MCF 10A (cell line): ENCODE data around the gene SPON1. TPM values are rescaled to one million over a fixed set of nuclear protein-coding genes. Genes with fewer than 3 reads are reported as not detected.
"Not testable (repeated sequence)": the region's sequence is repeated elsewhere in the genome, so short reads cannot be mapped to it uniquely, and the experiment has no call there.

ENCODE experiments used
- BruUV-seq: library from RNA; stranded (reverse); fragments of 400-500 nt; replicated peaks from 2 replicates; lab custom pipeline; 2021; lab: Mats Ljungman, UMichigan
- CTCF ChIA-PET: fragments of 300-600 bp; sonication (Branson Sonifier 250); formaldehyde crosslinking; extraction: SDS; loops from one replicate; lab custom pipeline; 2021; ENCODE audit warnings: antibody characterized with exemption, inconsistent platforms; lab: Yijun Ruan, JAX
- POLR2A ChIA-PET: fragments of 300-600, 350-650 bp; sonication (Branson Sonifier 250); formaldehyde crosslinking; extraction: SDS; loops from one replicate; lab custom pipeline; 2020; ENCODE audit warnings: antibody characterized with exemption, inconsistent platforms; lab: Yijun Ruan, JAX
- DNase-seq: peaks from one replicate; pipeline ENCODE4 v3.0.0-alpha.2; 2018; ENCODE audit not compliant: unreplicated experiment
- H3K27ac Mint-ChIP-seq: one replicate; pipeline ENCODE4 v1.8.0; 2022; ENCODE audit warnings: mild to moderate bottlenecking, low read depth, mixed read lengths; ENCODE audit not compliant: unreplicated experiment
- H3K27me3 Mint-ChIP-seq: one replicate; pipeline ENCODE4 v1.8.0; 2022; ENCODE audit warnings: mixed read lengths; ENCODE audit not compliant: insufficient read depth, unreplicated experiment
- H3K36me3 Mint-ChIP-seq: one replicate; pipeline ENCODE4 v1.8.0; 2022; ENCODE audit warnings: mild to moderate bottlenecking, moderate library complexity, mixed read lengths; ENCODE audit not compliant: insufficient read depth, unreplicated experiment
- H3K4me1 Mint-ChIP-seq: one replicate; pipeline ENCODE4 v1.8.0; 2022; ENCODE audit warnings: mixed read lengths; ENCODE audit not compliant: insufficient read depth, unreplicated experiment
- H3K4me3 Mint-ChIP-seq: one replicate; pipeline ENCODE4 v1.8.0; 2022; ENCODE audit warnings: mild to moderate bottlenecking, moderate library complexity, mixed read lengths; ENCODE audit not compliant: unreplicated experiment
- H3K9me3 Mint-ChIP-seq: one replicate; pipeline ENCODE4 v1.8.0; 2022; ENCODE audit warnings: mixed read lengths; ENCODE audit not compliant: unreplicated experiment
- intact Hi-C: fragments of 100-400 bp; cut with micrococcal nuclease; formaldehyde crosslinking; loops from 2 replicates; pipeline ENCODE4 v1.14.1; 2022
- total RNA-seq: library from RNA; stranded (reverse); gene quantifications from 2 replicates; pipeline ENCODE4 v1.2.3, GENCODE V29; 2022
- TF ChIP-seq, protein P1 (sequence below): fragments of 200-600 bp; IDR thresholded peaks from one replicate; pipeline ENCODE4 v1.8.0; 2022; ENCODE audit warnings: antibody characterized with exemption, mild to moderate bottlenecking; ENCODE audit not compliant: unreplicated experiment

SPON1 gene
- total RNA-seq, 1 experiment from 2014 or later = not detected

DNA sequence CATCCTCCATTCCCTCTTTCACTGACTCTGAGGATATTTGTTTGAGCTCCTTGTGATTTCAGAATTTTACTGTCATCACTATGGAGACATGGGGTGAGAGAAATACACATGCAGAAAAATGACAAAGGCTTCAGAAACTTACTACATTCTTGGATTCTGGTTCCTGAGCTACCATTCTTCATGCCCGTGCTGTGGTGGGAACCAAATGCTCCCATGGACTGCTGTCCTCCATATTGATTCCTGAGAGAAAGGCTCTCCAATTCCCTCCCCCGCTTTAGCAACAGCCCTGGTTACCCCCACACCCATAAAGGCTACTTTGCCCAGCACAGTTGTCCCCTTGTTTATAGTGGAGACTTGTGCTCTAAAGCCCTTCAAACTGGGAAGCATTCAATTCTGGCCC is 201.1 kb downstream of the SPON1 start:
- POLR2A ChIA-PET = interaction anchor here (0.6 kb wide), 1 partner anchor 175 kb away, joined by 3 read pairs; no protein-coding TSS in a partner anchor
- Mint-ChIP-seq H3K4me1 (no peaks in the 10 kb centered on the region), H3K27ac (no peak overlapping the region), H3K4me3 (no peak overlapping the region), H3K9me3 (no peaks in the 10 kb centered on the region), H3K36me3 (no peaks in the 10 kb centered on the region), H3K27me3 (peaks cover 16% of the 10 kb centered on the region)
- DNase-seq = no peak
- TF ChIP-seq, protein P1, sequence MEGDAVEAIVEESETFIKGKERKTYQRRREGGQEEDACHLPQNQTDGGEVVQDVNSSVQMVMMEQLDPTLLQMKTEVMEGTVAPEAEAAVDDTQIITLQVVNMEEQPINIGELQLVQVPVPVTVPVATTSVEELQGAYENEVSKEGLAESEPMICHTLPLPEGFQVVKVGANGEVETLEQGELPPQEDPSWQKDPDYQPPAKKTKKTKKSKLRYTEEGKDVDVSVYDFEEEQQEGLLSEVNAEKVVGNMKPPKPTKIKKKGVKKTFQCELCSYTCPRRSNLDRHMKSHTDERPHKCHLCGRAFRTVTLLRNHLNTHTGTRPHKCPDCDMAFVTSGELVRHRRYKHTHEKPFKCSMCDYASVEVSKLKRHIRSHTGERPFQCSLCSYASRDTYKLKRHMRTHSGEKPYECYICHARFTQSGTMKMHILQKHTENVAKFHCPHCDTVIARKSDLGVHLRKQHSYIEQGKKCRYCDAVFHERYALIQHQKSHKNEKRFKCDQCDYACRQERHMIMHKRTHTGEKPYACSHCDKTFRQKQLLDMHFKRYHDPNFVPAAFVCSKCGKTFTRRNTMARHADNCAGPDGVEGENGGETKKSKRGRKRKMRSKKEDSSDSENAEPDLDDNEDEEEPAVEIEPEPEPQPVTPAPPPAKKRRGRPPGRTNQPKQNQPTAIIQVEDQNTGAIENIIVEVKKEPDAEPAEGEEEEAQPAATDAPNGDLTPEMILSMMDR = no peak
- intact Hi-C loops = no loop called here
- no TSS peak for BruUV-seq
- CTCF ChIA-PET = interaction anchor here (0.6 to 0.7 kb wide), 2 partner anchors 23 to 90 kb away, joined by 3 read pairs; no protein-coding TSS in a partner anchor

DNA sequence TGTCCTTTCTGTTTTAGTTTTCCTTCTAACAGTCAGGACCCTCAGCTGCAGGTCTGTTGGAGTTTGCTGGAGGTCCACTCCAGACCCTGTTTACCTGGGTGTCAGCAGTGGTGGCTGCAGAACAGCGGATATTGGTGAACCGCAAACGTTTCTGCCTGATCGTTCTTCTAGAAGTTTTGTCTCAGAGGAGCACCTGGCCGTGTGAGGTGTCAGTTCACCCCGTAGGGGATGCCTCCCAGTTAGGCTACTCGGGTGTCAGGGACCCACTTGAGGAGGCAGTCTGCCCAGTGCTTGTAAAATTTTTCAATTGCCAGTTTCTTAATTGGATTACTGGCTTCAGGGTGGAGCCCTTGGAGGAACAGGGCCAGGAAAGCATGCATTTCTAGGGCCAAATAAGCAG is 211.2 kb downstream of the SPON1 start:
- H3K27ac Mint-ChIP-seq, H3K4me3 Mint-ChIP-seq, BruUV-seq, CTCF ChIA-PET, H3K36me3 Mint-ChIP-seq, DNase-seq, H3K4me1 Mint-ChIP-seq, H3K27me3 Mint-ChIP-seq, H3K9me3 Mint-ChIP-seq, POLR2A ChIA-PET, intact Hi-C loops: not testable (repeated sequence)

DNA sequence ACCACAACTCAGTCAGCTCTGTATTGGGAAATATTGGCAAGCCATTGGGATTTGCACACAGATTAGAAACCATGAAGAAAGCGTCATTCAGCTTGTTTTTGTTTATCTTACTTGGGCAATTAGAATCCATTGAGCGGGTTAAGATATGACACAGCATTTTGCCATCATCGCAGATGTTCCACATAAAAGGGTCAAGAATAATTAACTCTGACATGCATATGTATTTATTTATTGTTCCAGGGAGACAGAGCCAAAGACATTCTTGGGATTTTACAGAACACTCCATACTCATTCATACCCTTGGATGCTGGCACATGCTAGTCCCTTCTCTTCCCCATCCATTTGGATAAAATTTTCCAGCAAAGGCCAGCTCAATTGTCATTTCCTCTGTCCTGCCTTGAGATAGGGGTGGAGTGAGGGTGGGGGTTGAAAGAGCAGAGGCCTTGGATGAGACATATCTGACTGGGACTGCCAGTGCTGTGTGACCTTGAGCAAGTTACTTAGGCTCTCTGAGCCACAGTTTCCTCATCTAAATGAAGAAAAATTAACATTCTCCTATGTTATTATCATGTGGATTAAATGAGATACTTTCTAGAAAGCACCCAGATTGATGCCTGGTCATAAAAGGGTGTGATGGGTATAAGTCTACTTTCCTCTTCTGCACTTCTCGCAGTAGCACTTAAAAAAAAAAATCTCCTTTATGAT is 216.7 kb downstream of the SPON1 start:
- no peaks in the 10 kb centered on the region for H3K9me3 Mint-ChIP-seq
- intact Hi-C loops = no loop called here
- peaks cover 36% of the 10 kb centered on the region for H3K27me3 Mint-ChIP-seq
- no peaks in the 10 kb centered on the region for H3K4me1 Mint-ChIP-seq
- TF ChIP-seq, protein P1 = no peak
- H3K36me3 Mint-ChIP-seq = no peaks in the 10 kb centered on the region
- peak; percentile 81 for DNase-seq
- no peak overlapping the region for H3K4me3 Mint-ChIP-seq
- ChIA-PET CTCF (interaction anchor here (0.7 to 1.3 kb wide), 2 partner anchors 199 to 207 kb away, joined by 3 read pairs; no protein-coding TSS in a partner anchor), POLR2A (no interaction called here)
- H3K27ac Mint-ChIP-seq = no peak overlapping the region
- no TSS peak for BruUV-seq

DNA sequence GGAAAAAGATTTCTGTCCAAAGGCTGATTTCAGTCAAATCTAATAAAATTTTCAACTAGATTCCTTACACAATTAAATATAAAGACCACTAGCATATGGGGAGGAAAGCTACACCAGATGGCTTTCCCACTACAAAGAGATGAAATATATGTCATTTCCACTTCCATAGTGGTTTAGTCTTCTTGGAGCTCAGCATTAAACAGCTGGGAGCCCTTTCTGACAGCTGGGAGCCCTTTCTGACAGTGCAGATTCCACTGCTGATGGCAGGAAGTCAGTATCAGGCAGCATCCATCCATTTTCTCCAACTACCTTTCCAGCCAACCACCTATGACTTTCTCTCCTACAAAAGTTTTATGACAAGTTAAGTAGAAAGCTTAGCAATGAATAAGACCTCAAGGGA is 218.6 kb downstream of the SPON1 start:
- no peak overlapping the region for H3K27ac Mint-ChIP-seq
- no peaks in the 10 kb centered on the region for H3K4me1 Mint-ChIP-seq
- intact Hi-C loops = no loop called here
- no peak for DNase-seq
- H3K9me3 Mint-ChIP-seq = no peaks in the 10 kb centered on the region
- H3K36me3 Mint-ChIP-seq = no peaks in the 10 kb centered on the region
- ChIA-PET POLR2A (no interaction called here), CTCF (interaction anchor here (1.2 to 1.4 kb wide), 2 partner anchors 32 to 210 kb away, joined by 4 read pairs; no protein-coding TSS in a partner anchor)
- H3K4me3 Mint-ChIP-seq = no peak overlapping the region
- H3K27me3 Mint-ChIP-seq = peaks cover 42% of the 10 kb centered on the region
- TF ChIP-seq, protein P1 = no peak
- BruUV-seq = no TSS peak
